ENCODE measurements around the gene SH3PXD2B.

SH3PXD2B gene

GRCh38 chr5:172439785-172440477 is 14.4 kb downstream of the SH3PXD2B start:
- FAIRE-seq (no peak), DNase-seq (ENCODE audit: extremely low spot score, insufficient read length, low read depth) (no peak)

GRCh38 chr5:172438319-172438668 is 16.0 kb downstream of the SH3PXD2B start:
- DNase-seq (ENCODE audit: extremely low spot score, insufficient read length, low read depth) (no peak), FAIRE-seq (no peak)

- FAIRE-seq: no peak
- no peak for DNase-seq (ENCODE audit: extremely low spot score, insufficient read length, low read depth)
Measured at GRCh38 chr5:172437445-172438318, 16.6 kb downstream of the SH3PXD2B start.

- no peak for FAIRE-seq
- no peak for DNase-seq (ENCODE audit: extremely low spot score, insufficient read length, low read depth)
Measured at GRCh38 chr5:172436879-172437369, 17.4 kb downstream of the SH3PXD2B start.

GRCh38 chr5:172436078-172436878 is 18.0 kb downstream of the SH3PXD2B start:
- DNase-seq (ENCODE audit: extremely low spot score, insufficient read length, low read depth) (no peak), FAIRE-seq (no peak)

- FAIRE-seq (no peak), DNase-seq (ENCODE audit: extremely low spot score, insufficient read length, low read depth) (no peak)
Measured at GRCh38 chr5:172435362-172436077, 18.8 kb downstream of the SH3PXD2B start.

- FAIRE-seq (no peak), DNase-seq (ENCODE audit: extremely low spot score, insufficient read length, low read depth) (no peak)
Measured at GRCh38 chr5:172434251-172434650, 20.1 kb downstream of the SH3PXD2B start.

- no peak for DNase-seq (ENCODE audit: extremely low spot score, insufficient read length, low read depth)
- no peak for FAIRE-seq
Measured at GRCh38 chr5:172433513-172433912, 20.8 kb downstream of the SH3PXD2B start.

GRCh38 chr5:172433071-172433470 is 21.3 kb downstream of the SH3PXD2B start:
- no peak for FAIRE-seq
- no peak for DNase-seq (ENCODE audit: extremely low spot score, insufficient read length, low read depth)

GRCh38 chr5:172430354-172430753 is 24.0 kb downstream of the SH3PXD2B start:
- DNase-seq (ENCODE audit: extremely low spot score, insufficient read length, low read depth) (no peak), FAIRE-seq (no peak)

GRCh38 chr5:172429201-172429940 is 25.0 kb downstream of the SH3PXD2B start:
- FAIRE-seq: no peak
- DNase-seq (ENCODE audit: extremely low spot score, insufficient read length, low read depth): no peak

GRCh38 chr5:172428224-172429166 is 25.8 kb downstream of the SH3PXD2B start:
- FAIRE-seq: no peak

GRCh38 chr5:172427202-172427601 is 27.1 kb downstream of the SH3PXD2B start:
- no peak for DNase-seq (ENCODE audit: extremely low spot score, insufficient read length, low read depth)
- FAIRE-seq: no peak

More at GRCh38 chr5:172428224-172429166, 25.8 kb downstream of the SH3PXD2B start:
- no peak for DNase-seq (ENCODE audit: extremely low spot score, insufficient read length, low read depth)

GRCh38 chr5:172426086-172426485 is 28.2 kb downstream of the SH3PXD2B start:
- DNase-seq (ENCODE audit: extremely low spot score, insufficient read length, low read depth) (no peak), FAIRE-seq (no peak)

- no peak for DNase-seq (ENCODE audit: extremely low spot score, insufficient read length, low read depth)
- no peak for FAIRE-seq
Measured at GRCh38 chr5:172425402-172425801, 28.9 kb downstream of the SH3PXD2B start.

- FAIRE-seq: no peak
- DNase-seq (ENCODE audit: extremely low spot score, insufficient read length, low read depth): no peak
Measured at GRCh38 chr5:172424808-172425207, 29.5 kb downstream of the SH3PXD2B start.

- FAIRE-seq (no peak), DNase-seq (ENCODE audit: extremely low spot score, insufficient read length, low read depth) (no peak)
Measured at GRCh38 chr5:172424111-172424490, 30.2 kb downstream of the SH3PXD2B start.

Data from GM18507 (cell line).